ENCODE measurements around the gene DNAJC15. TPM values are rescaled to one million over a fixed set of nuclear protein-coding genes. Genes with fewer than 3 reads are reported as not detected.
"Not testable (repeated sequence)": the region's sequence is repeated elsewhere in the genome, so short reads cannot be mapped to it uniquely, and the experiment has no call there.

Gene DNAJC15
- total RNA-seq (ENCODE audit: insufficient read depth, low replicate concordance), result 22.9 TPM

GRCh38 chr13:43023289-43023963 is at the start of gene DNAJC15:
DNAJC15 (plus strand) TSS chr13:43023586; CDS start chr13:43023627, 41 bp downstream.
- peak; percentile 91 for DNase-seq (ENCODE audit: low spot score)

GRCh38 chr13:42976066-42976465 is 47.3 kb upstream of the DNAJC15 start:
- DNase-seq (ENCODE audit: low spot score), result no peak

- DNase-seq (ENCODE audit: low spot score), result no peak
Observed at GRCh38 chr13:42977219-42977659, 46.1 kb upstream of the DNAJC15 start.

GRCh38 chr13:42981317-42981716 is 42.1 kb upstream of the DNAJC15 start:
- DNase-seq (ENCODE audit: low spot score), result no peak

DNA sequence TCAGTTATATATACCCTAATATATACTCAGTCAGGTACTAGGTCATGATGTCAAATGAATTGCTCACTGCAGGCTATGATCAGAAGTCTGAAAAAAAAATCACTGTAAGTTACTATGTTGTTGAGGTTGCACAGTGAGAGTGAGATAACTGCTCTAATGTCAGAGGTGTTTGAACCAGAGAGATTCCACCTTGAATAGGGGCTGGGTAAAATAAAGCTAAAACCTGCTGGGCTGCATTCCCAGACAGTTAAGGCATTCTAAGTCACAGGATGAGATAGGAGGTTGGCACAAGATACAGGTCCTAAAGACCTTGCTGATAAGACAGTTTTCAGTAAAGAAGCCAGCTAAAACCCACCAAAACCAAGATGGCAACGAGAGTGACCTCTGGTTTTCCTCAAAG is 41.5 kb upstream of the DNAJC15 start:
- DNase-seq (ENCODE audit: low spot score), result peak; percentile 84

GRCh38 chr13:42984026-42984425 is 39.4 kb upstream of the DNAJC15 start:
- DNase-seq (ENCODE audit: low spot score), result no peak

DNA sequence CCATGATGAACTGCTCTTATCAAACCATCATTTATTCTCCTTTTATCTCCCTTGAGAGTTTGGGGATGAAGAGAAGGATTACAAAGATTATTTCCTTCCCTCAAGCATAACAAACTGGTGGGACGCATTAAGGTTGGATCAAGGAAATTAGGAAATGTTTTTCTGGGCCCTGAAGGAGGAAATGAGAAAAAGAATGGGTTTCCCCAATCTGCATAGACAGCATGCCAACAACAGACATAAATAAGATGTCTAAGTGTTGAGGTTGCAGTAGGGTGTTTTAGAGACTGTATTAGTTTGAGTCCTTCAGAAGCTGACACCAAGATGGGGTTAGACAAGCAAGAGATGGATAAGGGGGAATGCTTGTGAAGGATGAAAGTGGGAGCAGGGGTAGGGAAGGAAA is 38.7 kb upstream of the DNAJC15 start:
- no peak for DNase-seq (ENCODE audit: low spot score)

- DNase-seq (ENCODE audit: low spot score), result no peak
Observed at GRCh38 chr13:42985312-42986175, 37.8 kb upstream of the DNAJC15 start.

GRCh38 chr13:42986176-42986574 is 37.2 kb upstream of the DNAJC15 start:
- DNase-seq (ENCODE audit: low spot score), result no peak

DNA sequence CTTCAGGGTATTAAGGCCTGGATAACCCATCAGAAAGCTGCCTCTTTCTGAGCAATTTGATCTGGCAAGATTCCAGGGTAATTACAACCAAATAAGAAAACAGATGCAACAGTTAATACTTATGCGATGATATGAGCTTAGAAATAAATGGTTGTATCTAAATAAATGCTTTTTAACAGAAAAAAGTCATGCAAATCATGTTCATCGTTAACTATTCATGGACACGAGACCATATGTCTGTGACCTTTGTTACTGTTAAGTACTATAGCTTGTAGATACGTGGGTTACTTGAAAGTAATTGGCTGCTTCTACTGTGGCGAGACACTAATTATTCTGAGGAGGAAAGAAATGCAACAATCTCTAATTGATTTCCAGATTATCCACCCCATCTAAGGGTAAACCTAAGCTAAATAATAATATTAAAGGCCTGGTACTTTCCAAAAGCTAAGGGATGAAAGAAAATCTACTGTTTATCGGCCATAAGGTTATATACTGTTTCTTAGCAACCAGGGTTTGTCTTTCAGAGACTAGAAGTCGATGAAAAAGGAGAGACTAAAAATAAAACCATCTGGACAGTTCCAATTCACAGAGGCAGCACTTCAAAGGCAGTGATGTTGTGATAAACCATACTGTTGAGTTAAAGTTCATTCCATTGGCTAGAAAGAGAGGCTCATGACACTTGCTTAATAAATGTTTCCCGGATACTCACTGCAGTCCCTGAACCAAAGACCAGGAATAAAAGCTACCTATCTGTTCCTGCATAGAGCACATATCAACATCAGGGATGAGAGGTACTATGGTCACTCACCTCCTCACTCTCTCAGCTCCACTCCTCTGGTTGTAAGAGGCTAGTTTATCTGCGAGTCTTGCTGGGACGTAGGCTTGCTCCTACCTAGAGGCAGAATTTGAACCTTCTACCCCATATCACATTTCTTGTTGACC is 32.8 kb upstream of the DNAJC15 start:
- peak; percentile 96 for DNase-seq (ENCODE audit: low spot score)

GRCh38 chr13:42991233-42991897 is 32.0 kb upstream of the DNAJC15 start:
- not testable (repeated sequence) for DNase-seq (ENCODE audit: low spot score)

- peak; percentile 89 for DNase-seq (ENCODE audit: low spot score)
Observed at GRCh38 chr13:42991898-42992763, 31.3 kb upstream of the DNAJC15 start, which contains the start of gene EPSTI1. EPSTI1 (minus strand) TSS chr13:42992241; CDS start chr13:42992165, 76 bp downstream.

DNA sequence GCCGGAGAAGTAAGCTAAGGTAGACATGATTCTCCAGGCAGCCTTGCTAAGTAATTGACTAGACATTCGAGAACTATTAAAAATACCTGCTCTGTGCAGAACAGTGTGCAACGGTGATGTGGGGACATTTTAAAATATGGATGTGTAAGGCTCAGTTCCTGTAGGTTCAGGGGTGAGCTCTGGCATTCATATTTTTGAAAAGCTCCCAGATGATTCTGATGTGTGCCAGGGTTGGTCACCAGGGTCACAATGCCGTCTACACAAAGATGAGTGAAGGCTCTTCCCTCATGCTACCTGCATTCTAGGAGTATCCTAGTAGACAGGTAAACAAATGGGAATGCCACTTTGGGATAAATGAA is 30.6 kb upstream of the DNAJC15 start:
- DNase-seq (ENCODE audit: low spot score), result no peak

DNA sequence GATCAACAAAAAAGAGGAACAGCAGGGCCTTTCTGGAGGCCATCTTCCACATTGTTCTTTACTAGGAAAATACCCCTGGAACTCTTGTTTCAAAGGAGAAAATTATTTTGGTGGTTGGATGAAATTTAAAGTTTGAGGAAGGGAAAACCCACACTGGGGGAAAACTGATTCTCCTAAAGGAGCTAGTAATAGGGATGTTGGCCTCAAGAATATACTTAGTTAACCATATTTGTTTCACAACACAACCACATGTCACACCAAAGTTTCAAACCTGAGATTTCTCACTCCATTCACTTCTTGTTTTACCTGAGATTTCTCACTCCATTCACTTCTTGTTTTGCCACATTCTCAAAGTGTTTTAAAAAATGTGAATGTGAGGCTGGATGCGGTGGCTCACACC is 28.5 kb upstream of the DNAJC15 start:
- DNase-seq (ENCODE audit: low spot score), result no peak

DNA sequence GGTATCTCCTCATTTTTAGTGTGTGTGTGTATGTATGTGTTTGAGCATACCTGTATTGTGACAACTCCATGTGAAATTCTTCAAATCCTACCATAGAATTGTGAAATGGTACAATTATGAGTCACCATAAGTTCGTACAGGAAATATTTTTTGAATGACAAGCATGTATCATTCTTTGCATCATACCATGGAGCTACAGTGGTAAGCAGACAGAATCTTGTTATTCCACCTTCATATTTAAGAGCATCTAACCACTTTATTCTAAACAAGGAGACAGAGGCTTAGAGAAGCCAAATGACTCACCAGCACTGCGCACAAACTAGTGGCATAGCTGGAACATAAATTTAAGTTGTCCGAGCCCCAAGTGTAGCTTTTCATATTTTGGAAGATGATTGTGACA is 26.8 kb upstream of the DNAJC15 start:
- peak; percentile 53 for DNase-seq (ENCODE audit: low spot score)

GRCh38 chr13:42997381-42997780 is 26.0 kb upstream of the DNAJC15 start:
- peak; percentile 92 for DNase-seq (ENCODE audit: low spot score)

GRCh38 chr13:42999491-42999890 is 23.9 kb upstream of the DNAJC15 start:
- DNase-seq (ENCODE audit: low spot score), result no peak

GRCh38 chr13:43000676-43001075 is 22.7 kb upstream of the DNAJC15 start:
- DNase-seq (ENCODE audit: low spot score), result no peak

DNA sequence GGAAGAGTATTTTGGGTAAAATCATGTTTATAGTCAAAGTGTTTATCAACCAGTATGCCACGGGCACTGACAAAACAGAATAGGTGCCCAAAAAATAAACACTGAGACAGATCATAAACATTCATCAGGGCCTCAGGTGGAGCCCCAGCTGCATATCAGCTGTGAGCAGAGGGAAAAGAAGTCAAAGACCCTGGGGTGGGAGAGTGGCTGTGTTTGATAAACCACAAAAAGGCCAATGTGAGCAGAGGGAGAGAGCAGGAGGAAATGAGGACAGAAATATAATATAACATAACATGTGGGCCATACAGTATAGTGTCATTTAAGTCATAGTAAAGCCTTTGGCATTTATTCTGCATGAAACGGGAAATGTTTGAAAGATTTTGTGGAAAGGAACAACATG is 21.4 kb upstream of the DNAJC15 start:
- DNase-seq (ENCODE audit: low spot score), result no peak

GRCh38 chr13:43003010-43003409 is 20.4 kb upstream of the DNAJC15 start:
- DNase-seq (ENCODE audit: low spot score), result no peak
